Erythroblast (primary cell): ENCODE results near the gene CTBS.

ENCODE experiments used
- GATA1 ChIP-seq: IDR thresholded peaks from 2 replicates; pipeline ENCODE4 v1.6.1; 2011; ENCODE audit warnings: low read depth, mild to moderate bottlenecking, control low read depth, low read length, moderate library complexity
- POLR2A ChIP-seq: IDR thresholded peaks from 2 replicates; pipeline ENCODE4 v1.6.1; 2011; ENCODE audit warnings: mild to moderate bottlenecking, low read length

GRCh38 chr1:84584126-84584525 is 9.9 kb upstream of the CTBS start:
- no peak for TF ChIP-seq POLR2A
- TF ChIP-seq GATA1 = no peak
